Measurements from ENCODE around the gene TMEM128. TPM values are rescaled to one million over a fixed set of nuclear protein-coding genes. Genes with fewer than 3 reads are reported as not detected.
"Not testable (repeated sequence)": the region's sequence is repeated elsewhere in the genome, so short reads cannot be mapped to it uniquely, and the experiment has no call there.

Gene TMEM128
- total RNA-seq, 1 donor from 2014 or later, result 4.7 TPM

- ATAC-seq, result not testable (repeated sequence)
Observed at GRCh38 chr4:4257705-4258104, 9.7 kb upstream of the TMEM128 start.

GRCh38 chr4:4256799-4257198, 8.8 kb upstream of the TMEM128 start:
- ATAC-seq (no peak), DNase-seq (ENCODE audit: low spot score) (no peak)

More at GRCh38 chr4:4257705-4258104, 9.7 kb upstream of the TMEM128 start:
- DNase-seq (ENCODE audit: low spot score), result not testable (repeated sequence)

GRCh38 chr4:4254666-4255065, 6.6 kb upstream of the TMEM128 start:
- DNase-seq (ENCODE audit: low spot score) (peak; percentile 82), ATAC-seq (peak; percentile 81)

- DNase-seq (ENCODE audit: low spot score), result no peak
- no peak for ATAC-seq
Observed at GRCh38 chr4:4254199-4254598, 6.2 kb upstream of the TMEM128 start.

GRCh38 chr4:4249866-4250265, 1.8 kb upstream of the TMEM128 start:
- no peak for DNase-seq (ENCODE audit: low spot score)
- ATAC-seq, result no peak

- not testable (repeated sequence) for ATAC-seq; DNase-seq (ENCODE audit: low spot score)
Observed at GRCh38 chr4:4249342-4249741, 1.3 kb upstream of the TMEM128 start.

- no peak for DNase-seq (ENCODE audit: low spot score)
- no peak for ATAC-seq
Observed at GRCh38 chr4:4248885-4249203, 821 bp upstream of the TMEM128 start.

- DNase-seq (ENCODE audit: low spot score), result no peak
- no peak for ATAC-seq
Observed at GRCh38 chr4:4247696-4248028, 361 bp downstream of the TMEM128 start.

GRCh38 chr4:4245172-4245571, 2.9 kb downstream of the TMEM128 start:
- DNase-seq (ENCODE audit: low spot score), result no peak
- ATAC-seq, result no peak

- DNase-seq (ENCODE audit: low spot score); ATAC-seq: not testable (repeated sequence)
Observed at GRCh38 chr4:4239551-4239950, 8.5 kb downstream of the TMEM128 start.

GRCh38 chr4:4233610-4234009, 14.4 kb downstream of the TMEM128 start:
- no peak for DNase-seq (ENCODE audit: low spot score)
- no peak for ATAC-seq

GRCh38 chr4:4228356-4228668, 19.7 kb downstream of the TMEM128 start:
- ATAC-seq, result no peak
- no peak for DNase-seq (ENCODE audit: low spot score)

- DNase-seq (ENCODE audit: low spot score) (no peak), ATAC-seq (no peak)
Observed at GRCh38 chr4:4227510-4228355, 20.3 kb downstream of the TMEM128 start.

GRCh38 chr4:4226606-4227438, 21.2 kb downstream of the TMEM128 start, which contains the start of gene OTOP1:
TSS of gene OTOP1 (minus strand) at chr4:4226929. CDS start at chr4:4226864, 65 bp downstream.
- DNase-seq (ENCODE audit: low spot score) (no peak), ATAC-seq (no peak)

GRCh38 chr4:4225915-4226605, 22.0 kb downstream of the TMEM128 start:
- no peak for ATAC-seq
- DNase-seq (ENCODE audit: low spot score), result no peak

- no peak for ATAC-seq
- DNase-seq (ENCODE audit: low spot score), result no peak
Observed at GRCh38 chr4:4217113-4217512, 30.9 kb downstream of the TMEM128 start.

- no peak for DNase-seq (ENCODE audit: low spot score)
- no peak for ATAC-seq
Observed at GRCh38 chr4:4216648-4217047, 31.4 kb downstream of the TMEM128 start.

GRCh38 chr4:4213674-4214073, 34.3 kb downstream of the TMEM128 start:
- not testable (repeated sequence) for ATAC-seq; DNase-seq (ENCODE audit: low spot score)

- no peak for ATAC-seq
- DNase-seq (ENCODE audit: low spot score), result no peak
Observed at GRCh38 chr4:4206204-4206603, 41.8 kb downstream of the TMEM128 start.

GRCh38 chr4:4204401-4204745, 43.6 kb downstream of the TMEM128 start:
- ATAC-seq (no peak), DNase-seq (ENCODE audit: low spot score) (no peak)

- no peak for ATAC-seq
- DNase-seq (ENCODE audit: low spot score), result no peak
Observed at GRCh38 chr4:4203688-4204400, 44.2 kb downstream of the TMEM128 start.
